Mucosa of descending colon (tissue), 3 donors: ENCODE data around the gene SERPINC1. TPM values are rescaled to one million over a fixed set of nuclear protein-coding genes. Genes with fewer than 3 reads are reported as not detected.
"Not testable (repeated sequence)": the region's sequence is repeated elsewhere in the genome, so short reads cannot be mapped to it uniquely, and the experiment has no call there.

Experiments used
- ATAC-seq: fragments of 200-7000 bp; cut with Tn5 transposase; one replicate; pipeline ENCODE4 v1.9.1; 2020; ENCODE audit warnings: mild to moderate bottlenecking, moderate library complexity
- DNase-seq, 3 donors: peaks; one replicate each; pipeline ENCODE4 v3.0.0-alpha.2; 2020
- H3K36me3 ChIP-seq: fragments of 200-600 bp; one replicate; pipeline ENCODE4 v1.8.0; 2021; ENCODE audit warnings: low read depth, mild to moderate bottlenecking
- H3K4me1 ChIP-seq: fragments of 200-600 bp; one replicate; pipeline ENCODE4 v1.8.0; 2021; ENCODE audit warnings: low read depth, mild to moderate bottlenecking
- H3K4me3 ChIP-seq: fragments of 200-600 bp; one replicate; pipeline ENCODE4 v1.8.0; 2021; ENCODE audit warnings: mild to moderate bottlenecking
- H3K9me3 ChIP-seq: fragments of 200-600 bp; one replicate; pipeline ENCODE4 v1.8.0; 2021; ENCODE audit warnings: mild to moderate bottlenecking
- CTCF ChIP-seq: fragments of 200-600 bp; IDR thresholded peaks from one replicate; pipeline ENCODE4 v1.8.0; 2022; ENCODE audit warnings: antibody characterized with exemption, mild to moderate bottlenecking
- intact Hi-C, 2 donors: fragments of 100-400 bp; cut with DNase I in 1 of 2; cut with micrococcal nuclease in 1 of 2; formaldehyde crosslinking; loops; one replicate each; pipeline versions ENCODE4 v1.11.0 to v1.11.1; 2022; cut with DNase I, micrococcal nuclease
- total RNA-seq, 3 donors: library from RNA; stranded (reverse); fragmentation: NEBNext Ultra II Directional in 2 of 3; extraction: Animal tissue kit (Norgen Biotek cat#: 25700) in 2 of 3; gene quantifications; one replicate each; pipeline versions ENCODE4 v1.2.1 to v1.2.4, GENCODE V29; 2021 to 2023
- donor health status: DM: no; HTN: no; CAD: no; lungs with moderate emphysema.
- donor health status: DM: no; HTN: no; CAD: no.
- donor health status: DM: no; HTN: yes; CAD: no.

The SERPINC1 gene
- total RNA-seq, 3 donors from 2014 or later: not detected

GRCh38 chr1:173864179-173864867 is 52.8 kb downstream of the SERPINC1 start:
- Histone ChIP-seq H3K4me1 (peaks cover 12% of the 10 kb centered on the region), H3K9me3 (no peaks in the 10 kb centered on the region), H3K4me3 (no peak overlapping the region), H3K36me3 (no peaks in the 10 kb centered on the region)
- intact Hi-C loops: no loop called here
- TF ChIP-seq CTCF: no peak
- DNase-seq: no peak
- no peak for ATAC-seq

DNA sequence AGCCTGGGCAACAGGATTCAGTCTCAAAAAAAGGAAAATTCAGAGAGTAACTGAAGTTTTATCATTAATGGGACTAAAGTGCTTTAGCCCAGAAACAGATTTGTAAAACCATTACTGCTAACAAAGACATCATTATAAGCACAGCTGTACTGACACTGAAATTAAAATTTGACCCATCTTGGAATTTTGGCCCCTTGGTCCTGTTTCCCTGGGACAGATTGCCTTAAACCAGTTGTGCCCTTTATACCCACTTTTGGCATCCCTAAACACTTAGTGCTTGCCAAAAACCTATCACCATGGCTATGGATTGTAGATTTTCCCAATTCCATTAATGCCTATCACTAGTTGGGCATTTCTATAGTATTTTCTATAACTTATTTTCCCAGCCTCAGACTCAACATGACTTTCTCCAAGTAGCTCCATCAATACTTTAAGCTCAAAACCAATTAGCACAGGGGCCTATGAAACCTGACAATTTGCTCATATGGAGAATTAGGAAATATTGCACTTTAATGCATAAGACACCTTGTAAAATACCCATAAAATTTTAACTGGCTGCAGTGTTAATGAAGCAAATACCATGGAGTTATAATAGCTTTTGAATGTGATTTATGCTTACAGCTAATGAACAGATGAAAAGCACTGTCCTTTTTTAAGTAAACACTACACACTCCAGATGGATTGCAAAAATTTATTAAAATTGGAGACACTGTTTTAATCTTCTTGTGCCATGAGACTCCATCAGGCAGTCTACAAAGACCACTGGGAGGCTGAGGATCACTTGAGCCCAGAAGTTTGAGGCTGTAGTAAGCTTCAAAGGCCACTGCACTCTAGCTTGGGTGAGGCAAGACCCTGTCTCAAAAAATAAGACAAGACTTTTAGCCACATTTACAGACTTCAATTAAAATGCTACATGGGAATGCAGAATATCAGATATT is 53.6 kb downstream of the SERPINC1 start:
- no peaks in the 10 kb centered on the region for H3K9me3 ChIP-seq
- no peak for DNase-seq
- intact Hi-C loops: no loop called here
- H3K4me3 ChIP-seq: no peak overlapping the region
- ATAC-seq: no peak
- no peak for TF ChIP-seq CTCF
- H3K4me1 ChIP-seq: peaks cover 12% of the 10 kb centered on the region
- H3K36me3 ChIP-seq: no peaks in the 10 kb centered on the region

DNA sequence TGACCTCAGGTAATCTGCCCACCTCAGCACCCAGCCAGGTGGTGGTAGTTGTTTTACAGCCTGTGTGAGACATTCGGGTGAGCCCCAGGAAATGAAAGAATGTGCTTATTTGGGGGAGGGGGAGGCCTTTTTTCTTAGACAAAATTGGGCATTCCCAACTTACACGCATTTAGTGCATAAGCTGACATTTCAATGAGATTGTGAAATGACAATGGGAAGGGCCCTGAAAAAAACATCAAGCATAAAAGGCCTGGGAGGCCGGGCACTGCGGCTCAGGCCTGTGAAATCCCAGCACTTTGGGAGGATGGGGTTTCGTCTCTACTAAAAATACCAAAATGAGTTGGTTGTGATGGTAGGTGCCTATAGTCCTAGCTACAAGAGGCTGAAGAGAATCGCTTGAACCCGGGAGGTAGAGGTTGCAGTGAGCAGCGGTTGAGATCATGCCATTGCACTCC is 54.3 kb downstream of the SERPINC1 start:
- DNase-seq (no peak), ATAC-seq (no peak)
- Histone ChIP-seq H3K36me3 (no peaks in the 10 kb centered on the region), H3K9me3 (no peaks in the 10 kb centered on the region), H3K4me3 (no peak overlapping the region), H3K4me1 (peaks cover 12% of the 10 kb centered on the region)
- intact Hi-C loops: no loop called here
- no peak for TF ChIP-seq CTCF

GRCh38 chr1:173862146-173862768 is 54.9 kb downstream of the SERPINC1 start:
- H3K4me3 ChIP-seq, H3K36me3 ChIP-seq, intact Hi-C loops, DNase-seq, H3K9me3 ChIP-seq, ATAC-seq: not testable (repeated sequence)
- peaks cover 12% of the 10 kb centered on the region for H3K4me1 ChIP-seq

DNA sequence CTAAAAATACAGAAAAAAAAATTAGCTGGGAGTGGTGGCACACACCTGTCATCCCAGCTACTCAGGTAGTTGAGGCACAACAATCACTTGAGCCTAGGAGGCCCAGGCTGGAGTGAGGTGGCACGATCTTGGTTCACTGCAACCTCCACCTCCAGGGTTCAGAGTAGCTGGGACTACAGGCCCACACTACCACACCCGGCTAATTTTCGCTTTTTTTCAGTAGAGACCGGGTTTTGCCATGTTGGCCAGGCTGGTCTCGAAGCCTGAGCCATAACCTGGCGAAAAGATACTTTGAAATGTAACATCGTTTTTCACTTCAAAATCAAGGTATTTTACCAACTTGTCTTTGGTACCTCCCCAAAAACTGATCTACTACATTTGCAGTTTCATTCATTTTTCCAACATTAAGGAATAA is 55.4 kb downstream of the SERPINC1 start:
- peak; percentile 31 for ATAC-seq
- no peak overlapping the region for H3K4me3 ChIP-seq
- intact Hi-C loops: no loop called here
- TF ChIP-seq CTCF: no peak
- no peak for DNase-seq
- no peaks in the 10 kb centered on the region for H3K36me3 ChIP-seq
- H3K9me3 ChIP-seq: no peaks in the 10 kb centered on the region
- H3K4me1 ChIP-seq: peaks cover 10% of the 10 kb centered on the region

- Histone ChIP-seq H3K4me1 (no peaks in the 10 kb centered on the region), H3K9me3 (no peaks in the 10 kb centered on the region), H3K36me3 (no peaks in the 10 kb centered on the region), H3K4me3 (no peak overlapping the region)
- no peak for TF ChIP-seq CTCF
- intact Hi-C loops: no loop called here
- DNase-seq (no peak), ATAC-seq (no peak)
Measured at GRCh38 chr1:173860065-173860464, 57.1 kb downstream of the SERPINC1 start.

- H3K9me3 ChIP-seq, DNase-seq, intact Hi-C loops, H3K36me3 ChIP-seq, ATAC-seq, H3K4me1 ChIP-seq, H3K4me3 ChIP-seq: not testable (repeated sequence)
Measured at GRCh38 chr1:173859547-173859946, 57.6 kb downstream of the SERPINC1 start.
